ENCODE results near the gene LENG1.

DNA sequence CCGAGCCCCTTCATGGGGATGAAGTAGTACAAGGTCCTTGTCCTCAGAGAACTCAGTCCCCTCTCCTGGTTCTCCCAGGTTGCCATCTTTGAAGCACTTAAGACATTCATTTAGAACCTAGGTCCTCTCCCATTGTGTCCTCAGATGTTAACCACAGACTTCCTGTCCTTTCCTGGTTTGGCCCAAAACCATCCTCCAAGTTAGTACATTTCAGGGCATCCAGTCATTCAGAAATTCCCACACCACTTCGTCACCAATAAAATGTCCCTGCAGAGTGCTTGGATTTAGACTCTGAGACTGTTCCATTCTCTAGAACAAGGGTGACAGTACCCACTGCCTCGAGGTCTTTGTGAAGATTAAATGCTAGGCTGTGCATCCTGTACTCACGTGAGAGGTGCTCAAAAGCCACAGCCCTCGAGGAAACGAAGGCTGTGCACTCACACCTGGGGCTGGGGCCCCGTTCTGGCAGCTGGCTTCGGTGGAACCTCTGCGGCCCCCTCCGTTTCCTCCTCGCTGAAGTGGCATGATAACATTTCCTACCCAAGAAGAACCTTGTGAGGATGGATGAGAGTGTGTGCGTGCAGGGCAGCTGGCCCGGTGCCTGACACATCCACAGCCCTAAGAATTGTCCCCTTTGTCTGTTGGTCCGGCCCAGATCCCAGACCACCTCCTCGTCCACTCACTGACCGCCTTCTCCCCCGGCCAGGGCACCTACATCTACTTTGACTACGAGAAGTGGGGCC, 4.7 kb downstream of the LENG1 start:
- TF ChIP-seq EP300 (IDR thresholded peaks at IDR 0.05), result no peak
- TF ChIP-seq, protein P1, sequence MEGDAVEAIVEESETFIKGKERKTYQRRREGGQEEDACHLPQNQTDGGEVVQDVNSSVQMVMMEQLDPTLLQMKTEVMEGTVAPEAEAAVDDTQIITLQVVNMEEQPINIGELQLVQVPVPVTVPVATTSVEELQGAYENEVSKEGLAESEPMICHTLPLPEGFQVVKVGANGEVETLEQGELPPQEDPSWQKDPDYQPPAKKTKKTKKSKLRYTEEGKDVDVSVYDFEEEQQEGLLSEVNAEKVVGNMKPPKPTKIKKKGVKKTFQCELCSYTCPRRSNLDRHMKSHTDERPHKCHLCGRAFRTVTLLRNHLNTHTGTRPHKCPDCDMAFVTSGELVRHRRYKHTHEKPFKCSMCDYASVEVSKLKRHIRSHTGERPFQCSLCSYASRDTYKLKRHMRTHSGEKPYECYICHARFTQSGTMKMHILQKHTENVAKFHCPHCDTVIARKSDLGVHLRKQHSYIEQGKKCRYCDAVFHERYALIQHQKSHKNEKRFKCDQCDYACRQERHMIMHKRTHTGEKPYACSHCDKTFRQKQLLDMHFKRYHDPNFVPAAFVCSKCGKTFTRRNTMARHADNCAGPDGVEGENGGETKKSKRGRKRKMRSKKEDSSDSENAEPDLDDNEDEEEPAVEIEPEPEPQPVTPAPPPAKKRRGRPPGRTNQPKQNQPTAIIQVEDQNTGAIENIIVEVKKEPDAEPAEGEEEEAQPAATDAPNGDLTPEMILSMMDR (IDR thresholded peaks at IDR 0.05), result no peak
- no peak for TF ChIP-seq POLR2A (IDR thresholded peaks at IDR 0.05)
